HuH-7 (cell line): ENCODE measurements around the gene DEPDC5.
A peak's percentile ranks its signal among the peaks of the same experiment; 100 is the strongest.

Experiments
- DNase-seq: peaks from one replicate; pipeline ENCODE4 v3.0.0; 2011; ENCODE audit warnings: low spot score

DEPDC5 gene

DNA sequence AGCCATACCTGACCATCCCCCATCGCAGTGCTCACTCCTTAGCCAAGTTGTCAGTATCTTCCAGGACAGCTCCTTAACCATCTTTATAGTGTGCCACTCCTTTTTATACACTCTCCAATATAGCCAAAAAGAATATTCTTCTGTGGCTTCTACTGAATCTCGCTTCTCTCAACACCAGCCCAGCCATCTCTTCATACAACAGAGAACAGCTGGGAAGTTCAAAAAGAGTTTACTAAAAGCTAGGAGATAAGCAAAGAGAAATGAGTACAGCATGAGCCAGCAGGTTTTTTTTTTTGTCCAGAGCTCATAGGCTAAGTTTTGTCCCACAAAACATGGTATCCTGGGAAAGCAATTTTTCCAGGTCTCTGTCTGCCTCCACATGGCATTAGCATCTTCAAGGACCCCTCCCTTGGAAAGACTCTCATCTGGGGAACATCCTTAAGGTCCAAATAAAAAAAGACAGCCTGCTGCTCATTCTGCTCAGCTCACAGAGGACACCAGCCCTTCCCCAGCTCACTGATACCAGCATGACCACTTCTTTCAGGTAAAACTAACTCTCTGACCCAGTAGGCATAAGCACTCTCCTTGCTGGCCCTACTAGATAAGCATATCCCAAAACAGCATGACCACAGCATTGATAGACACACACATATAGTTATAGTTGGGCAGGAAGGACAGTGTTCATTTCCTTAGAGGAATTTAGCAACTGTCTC is 141.7 kb downstream of the DEPDC5 start:
- DNase-seq: no peak

DNA sequence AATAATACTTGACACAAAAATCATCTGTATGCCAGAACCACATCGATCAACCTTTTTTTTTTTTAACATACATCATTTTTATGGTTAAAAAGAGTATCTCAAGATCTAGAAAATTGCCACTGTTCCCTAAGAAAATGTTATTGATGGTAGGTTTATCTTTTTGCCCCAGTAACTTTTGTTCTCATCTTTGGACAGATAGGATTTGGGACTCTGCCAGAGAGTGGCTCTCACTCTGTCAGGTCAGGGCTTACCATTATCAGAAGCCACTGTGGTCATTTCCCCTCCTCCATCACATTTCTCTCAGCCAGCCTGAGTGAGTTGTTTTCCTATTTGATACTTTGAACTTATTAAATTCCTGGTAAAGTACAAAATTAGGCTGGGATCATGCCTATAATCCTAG is 142.7 kb downstream of the DEPDC5 start:
- no peak for DNase-seq

DNA sequence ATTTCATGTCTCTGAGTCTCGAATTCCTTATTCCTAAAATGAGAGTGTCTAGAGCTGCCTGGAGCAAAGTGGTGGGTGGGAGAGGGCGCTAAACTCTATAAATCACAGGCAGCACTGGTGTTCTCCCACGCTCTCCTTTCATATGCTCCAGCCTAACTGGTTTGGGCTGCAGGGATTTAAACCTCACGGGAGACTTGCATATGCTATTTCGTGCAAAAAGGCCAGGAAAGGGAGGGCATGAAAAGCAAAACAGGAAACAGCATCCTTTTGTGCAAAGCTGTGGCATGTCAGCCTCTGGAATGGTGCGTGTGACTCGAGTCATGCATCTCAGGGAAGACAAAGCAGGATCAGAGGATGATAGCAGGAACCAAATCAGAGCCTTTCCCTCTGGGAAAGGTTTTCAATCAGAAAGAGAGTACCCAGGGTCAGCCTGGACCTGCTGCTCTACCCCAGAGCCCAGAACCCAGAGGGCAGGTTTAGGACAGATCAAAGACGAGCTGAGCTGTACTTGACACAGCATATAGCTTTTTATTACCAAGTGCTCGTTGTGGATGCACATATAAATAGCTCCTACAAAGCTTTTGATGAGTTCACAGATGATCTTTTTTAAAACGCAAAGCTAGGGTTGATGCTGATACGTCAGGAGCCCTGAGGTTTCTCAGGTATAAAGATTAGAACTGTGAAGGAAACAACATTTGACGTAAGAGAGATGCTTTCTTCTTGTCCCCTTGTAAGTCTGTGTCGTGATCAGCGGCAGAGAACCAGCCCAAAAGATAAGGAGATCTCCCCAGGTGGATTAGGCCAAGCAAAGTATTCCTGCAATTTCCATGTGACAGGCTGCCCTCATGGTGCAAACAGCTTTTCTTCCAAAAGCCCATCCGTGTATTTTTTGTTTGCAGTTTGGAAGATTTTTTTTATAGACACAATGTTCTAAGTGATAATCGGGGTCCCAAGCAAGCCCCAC is 144.3 kb downstream of the DEPDC5 start:
- DNase-seq: no peak

DNA sequence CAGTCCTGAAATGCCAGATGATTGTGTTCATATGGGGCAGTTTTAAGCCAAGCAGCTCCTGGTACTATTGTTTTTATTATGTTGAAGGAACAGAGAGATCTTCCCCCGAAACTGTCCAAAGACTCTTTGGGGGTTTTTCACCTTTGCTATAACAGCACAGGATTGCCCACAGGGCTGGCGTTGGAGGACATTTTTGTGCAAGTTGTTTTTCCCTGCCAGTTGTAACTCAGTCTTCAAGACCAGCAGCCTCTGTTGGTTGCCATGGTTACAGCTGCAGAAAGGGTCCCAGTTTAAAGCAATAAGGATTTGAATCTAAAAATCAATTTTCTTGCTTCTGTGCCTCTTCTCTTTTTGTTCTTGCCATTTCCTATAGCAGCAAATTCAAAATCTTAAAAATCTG is 145.1 kb downstream of the DEPDC5 start:
- DNase-seq: no peak

DNA sequence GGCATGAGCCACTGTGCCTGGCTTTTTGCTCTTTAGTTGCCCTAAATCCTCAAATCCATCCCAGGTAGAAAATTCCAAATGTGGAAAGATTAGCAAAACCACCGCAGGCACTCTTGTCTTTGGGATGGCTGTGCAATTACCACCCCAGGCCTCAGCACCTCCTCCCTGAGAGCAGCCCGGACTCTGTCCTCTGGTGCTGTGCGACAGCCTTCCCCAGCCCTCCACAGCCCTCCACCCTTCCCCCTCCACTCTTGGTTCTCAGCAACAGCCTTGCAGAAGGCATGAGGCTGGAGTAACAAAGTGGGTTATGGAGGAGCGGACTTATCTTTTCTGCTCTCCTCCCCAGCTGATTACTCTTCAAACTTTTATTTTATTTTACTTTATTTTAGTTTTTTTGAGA is 145.8 kb downstream of the DEPDC5 start:
- peak; percentile 56 for DNase-seq

DNA sequence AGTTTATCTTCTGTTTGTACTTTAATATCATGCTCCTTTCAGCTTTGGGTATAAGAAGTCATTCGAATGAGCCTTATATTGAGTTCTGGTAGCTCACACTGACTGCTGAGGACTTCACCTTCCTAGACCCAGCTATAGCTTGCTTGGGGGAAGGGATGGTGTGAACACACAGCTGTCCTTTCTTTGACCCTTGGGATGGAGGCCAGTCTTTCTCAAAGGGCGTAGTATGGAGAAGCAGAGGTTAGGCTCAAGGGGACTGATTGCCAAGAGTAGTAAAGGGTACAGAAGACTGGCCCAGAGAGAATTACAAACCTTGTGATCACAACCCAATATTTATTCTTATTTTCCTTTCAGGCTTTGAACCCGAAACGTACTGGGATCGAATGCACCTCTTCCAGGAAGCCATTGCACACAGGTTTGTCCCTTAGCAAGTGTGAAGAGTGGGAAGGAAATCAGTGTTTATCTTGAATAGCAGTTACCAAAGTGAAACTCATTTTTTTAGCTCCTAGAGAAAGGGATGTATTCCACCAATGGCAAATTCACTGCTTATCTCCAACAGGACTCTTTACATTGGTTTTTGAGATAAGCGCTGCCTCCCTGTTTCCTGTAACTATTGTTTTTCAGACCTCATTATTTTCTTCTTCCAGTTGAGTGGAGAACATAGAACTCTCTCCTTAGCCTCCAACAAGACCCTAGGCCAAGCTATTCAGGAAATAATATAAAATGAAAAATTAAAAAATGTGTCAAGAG is 147.7 kb downstream of the DEPDC5 start:
- no peak for DNase-seq

DNA sequence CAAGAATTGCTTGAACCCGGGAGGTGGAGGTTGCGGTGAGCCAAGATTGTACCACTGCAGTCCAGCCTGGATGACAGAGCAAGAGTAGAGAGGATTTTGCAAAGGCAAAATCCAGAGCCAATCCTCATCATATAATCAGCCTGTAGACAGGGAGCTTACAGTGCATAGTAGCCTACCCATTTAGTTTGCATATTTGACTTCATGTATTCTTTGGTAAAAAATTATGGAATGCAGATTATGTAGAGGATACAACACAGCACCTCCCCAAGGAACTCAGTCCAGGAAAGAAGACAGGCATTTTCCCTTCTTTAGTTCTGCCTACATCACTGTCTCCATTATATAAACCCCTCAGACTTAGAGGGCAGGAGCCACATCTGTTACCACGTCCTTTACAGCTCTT is 150.8 kb downstream of the DEPDC5 start:
- no peak for DNase-seq

DNA sequence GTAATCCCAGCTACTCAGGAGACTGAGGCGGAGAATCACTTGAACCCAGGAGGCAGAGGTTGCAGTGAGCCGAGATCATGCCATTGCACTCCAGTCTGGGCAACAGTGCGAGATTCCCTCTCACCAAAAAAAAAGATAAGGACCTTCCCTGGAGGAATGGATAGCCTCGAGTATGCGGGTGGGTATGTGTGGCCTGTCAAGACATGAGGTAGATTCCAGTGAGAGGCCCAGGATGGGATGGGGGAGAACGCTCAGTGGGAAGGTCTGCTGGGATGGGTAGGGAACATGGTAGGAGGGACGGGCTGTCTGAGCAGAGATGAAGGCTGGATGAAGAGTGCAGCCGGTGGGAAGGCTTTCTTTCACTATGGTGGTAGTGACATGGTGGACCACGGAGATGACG is 151.5 kb downstream of the DEPDC5 start:
- DNase-seq: no peak

DNA sequence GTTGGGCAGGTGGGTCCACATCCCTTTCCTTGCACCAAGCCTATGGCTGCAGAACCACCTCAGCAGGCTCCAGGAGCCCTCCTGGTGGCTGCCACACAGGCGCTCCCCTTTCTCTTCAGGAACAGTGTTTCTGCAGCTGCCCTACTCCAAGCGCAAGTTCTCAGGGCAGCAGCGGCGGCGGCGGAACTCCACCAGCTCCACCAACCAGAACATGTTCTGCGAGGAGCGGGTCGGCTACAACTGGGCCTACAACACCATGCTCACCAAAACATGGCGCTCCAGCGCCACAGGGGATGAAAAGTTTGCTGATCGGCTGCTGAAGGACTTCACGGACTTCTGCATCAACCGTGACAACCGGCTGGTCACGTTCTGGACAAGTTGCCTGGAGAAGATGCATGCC is 152.3 kb downstream of the DEPDC5 start:
- DNase-seq: no peak

DNA sequence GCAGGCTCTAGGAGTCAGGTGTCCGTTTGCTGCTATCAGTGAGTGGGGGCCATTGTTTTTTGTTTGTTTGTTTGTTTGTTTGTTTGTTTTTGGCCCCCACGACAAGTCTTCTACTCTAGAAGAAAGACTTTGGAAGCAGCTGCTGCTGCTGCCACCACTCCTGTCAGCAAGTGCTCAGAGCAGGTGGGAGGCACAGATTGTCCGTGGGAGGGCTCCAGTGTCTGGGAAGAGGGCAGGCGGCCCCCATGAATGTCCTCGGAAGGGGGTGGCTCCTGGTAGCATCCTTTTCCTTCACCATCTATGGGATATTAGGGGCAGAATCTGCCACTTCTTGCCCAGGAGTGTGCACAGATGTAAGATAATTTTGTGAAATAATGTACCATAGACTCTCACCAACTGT is 152.8 kb downstream of the DEPDC5 start:
- DNase-seq: no peak

DNA sequence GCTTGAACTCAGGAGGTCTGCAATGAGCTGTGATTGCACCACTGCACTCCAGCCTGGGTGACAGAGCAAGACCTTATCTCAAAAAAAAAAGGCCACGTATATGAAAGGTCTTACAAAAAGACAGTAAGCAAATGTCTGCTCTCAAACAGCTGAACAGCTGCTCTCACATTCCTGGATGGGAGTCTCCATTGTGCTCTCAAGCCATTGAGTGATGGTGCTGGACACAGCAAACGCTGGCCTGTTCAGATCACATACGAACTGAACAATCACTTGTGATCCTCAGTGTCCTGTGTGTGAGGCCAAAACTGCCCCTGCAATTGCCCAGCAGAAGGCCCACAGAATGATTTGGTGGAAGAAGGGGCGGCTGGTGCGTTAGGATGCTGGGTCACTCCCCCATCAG is 156.2 kb downstream of the DEPDC5 start:
- DNase-seq: no peak

DNA sequence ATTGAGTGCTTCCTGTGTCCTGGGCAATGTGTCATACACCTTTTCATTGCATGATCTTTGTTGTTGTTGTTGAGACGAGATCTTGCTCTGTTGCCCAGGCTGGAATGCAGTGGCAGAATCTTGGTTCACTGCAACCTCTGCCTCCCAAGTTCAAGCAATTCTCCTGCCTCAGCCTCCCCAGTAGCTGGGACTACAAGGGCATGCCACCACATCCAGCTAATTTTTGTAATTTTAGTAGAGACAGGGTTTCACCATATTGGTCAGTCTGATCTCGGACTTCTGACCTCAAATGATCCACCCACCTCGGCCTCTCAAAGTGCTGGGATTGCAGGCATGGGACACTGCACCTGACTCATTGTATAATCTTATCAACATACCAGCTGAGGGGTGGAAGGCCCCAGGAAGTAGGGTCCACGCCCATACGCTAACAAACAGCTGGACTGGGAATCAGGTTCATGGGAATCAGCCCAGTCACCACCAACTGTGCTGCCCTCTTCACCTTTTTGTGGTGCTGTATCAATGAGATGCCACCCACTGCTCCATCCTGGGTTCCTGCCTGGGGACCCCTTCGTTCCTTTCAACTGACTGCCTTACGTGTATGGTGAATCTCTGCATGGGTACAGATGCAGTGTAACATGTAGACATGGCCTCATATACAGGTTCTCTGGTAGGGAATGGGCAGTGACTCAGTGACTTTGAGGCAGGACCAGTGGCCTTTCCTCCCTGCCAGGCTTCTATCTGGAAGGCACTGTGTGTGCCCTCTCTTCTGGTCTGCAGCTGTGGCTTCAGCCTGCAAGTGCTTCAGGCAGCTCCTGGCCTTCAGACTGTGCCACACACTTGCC is 158.0 kb downstream of the DEPDC5 start:
- peak; percentile 64 for DNase-seq

DNA sequence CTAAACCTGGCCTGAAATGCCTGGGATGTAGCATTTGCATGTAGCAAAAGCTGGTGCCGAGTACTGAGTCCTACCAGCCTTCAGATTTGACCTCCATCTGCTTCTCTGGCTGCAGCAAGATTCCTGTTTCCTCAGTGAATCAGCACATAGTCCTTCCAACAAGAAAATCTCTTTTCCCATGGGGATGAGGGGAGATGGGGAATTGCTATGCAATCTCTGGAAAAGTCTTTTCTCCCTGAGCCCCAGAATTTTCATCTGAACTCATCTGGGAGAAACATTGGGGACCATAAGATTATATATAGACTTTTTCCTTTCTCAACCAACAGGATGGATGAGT is 158.6 kb downstream of the DEPDC5 start:
- no peak for DNase-seq

DNA sequence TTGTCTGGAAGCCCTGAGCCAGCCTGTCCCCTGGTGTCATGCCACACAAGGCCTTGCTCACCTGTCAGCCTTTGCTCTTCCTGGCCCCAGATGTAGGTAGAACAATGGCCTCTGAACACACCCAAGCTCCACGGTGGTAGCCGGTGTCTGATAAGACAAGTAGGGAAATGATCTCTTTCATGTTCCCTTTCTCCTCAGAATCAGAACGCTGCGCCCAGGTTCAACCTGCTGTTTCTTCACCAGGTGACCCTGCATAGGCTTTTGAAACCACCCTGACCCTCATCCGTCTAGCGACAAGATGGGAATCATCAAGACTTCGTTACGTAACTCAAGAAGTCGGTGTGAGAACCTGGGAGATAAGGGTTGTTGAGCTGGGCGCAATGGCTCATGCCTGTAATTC is 161.8 kb downstream of the DEPDC5 start:
- DNase-seq: no peak

DNA sequence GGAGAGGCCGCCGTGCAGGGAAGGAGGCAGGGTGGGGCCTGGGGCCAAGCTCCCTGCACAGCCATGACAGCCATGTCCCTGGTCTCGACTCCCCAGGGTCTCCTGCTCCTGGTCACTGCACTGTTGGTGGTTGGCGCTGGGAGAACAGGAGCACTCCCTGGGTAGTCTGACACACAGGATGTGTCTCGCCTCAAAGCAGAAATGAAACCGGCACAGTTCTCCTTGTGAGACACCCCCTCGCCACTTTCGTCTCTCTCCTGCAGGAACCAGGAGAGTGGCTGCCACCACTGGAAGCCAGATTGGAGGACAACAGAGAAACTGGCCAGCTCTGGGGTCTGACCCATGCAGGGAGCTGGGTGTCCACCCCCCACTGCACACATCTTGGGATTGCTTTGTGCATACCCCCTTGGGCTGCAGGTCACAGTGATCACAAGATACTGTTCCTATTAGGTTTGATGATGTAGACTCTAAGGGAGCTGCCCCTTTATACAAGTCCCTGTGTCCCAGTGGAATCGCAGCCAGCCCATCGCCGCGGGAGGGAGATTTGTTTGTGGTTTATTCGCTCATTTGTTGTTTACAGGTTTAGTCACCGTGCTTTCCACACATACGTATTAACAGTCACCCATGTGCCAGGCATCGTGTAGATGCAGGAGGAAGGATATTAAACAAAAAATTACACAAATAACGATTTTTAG is 163.6 kb downstream of the DEPDC5 start:
- DNase-seq: no peak

DNA sequence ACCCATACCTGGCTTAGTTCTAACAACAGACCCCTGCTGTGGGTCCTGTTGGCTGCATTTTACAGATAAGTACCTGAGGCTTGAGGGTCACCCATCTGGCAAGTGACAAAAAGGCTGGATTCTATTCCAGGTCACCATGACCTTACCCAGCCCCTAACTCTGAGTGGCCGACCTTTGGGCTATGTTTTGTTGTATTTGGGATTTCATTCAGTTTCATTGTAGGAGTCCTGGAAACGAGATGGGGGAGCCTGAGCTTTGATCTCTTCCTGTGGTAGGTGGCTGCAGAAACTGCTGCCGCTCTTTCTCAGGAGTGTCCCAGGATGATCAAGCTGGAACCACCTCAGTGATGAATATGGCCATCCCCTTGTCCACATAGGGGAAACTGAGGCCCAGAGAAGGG is 165.9 kb downstream of the DEPDC5 start:
- DNase-seq: no peak

DNA sequence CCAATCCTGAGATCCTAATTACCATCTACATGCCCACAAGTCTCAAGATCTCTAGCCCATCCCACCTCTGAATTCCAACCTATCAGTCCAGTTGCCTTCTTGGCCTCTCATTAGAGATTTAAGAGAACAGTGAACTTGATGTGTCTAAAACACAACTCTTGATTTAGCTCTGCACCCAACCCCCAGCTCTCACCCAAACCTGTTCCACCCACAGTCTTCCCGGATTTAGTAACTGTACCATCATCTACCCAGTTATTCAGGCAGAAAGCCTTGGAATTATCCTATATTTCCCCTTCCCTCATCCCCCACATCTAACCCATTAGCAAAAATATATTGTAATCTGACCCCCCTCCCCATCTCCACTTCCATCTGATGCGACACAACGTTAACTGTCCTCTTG is 166.5 kb downstream of the DEPDC5 start:
- DNase-seq: no peak

DNA sequence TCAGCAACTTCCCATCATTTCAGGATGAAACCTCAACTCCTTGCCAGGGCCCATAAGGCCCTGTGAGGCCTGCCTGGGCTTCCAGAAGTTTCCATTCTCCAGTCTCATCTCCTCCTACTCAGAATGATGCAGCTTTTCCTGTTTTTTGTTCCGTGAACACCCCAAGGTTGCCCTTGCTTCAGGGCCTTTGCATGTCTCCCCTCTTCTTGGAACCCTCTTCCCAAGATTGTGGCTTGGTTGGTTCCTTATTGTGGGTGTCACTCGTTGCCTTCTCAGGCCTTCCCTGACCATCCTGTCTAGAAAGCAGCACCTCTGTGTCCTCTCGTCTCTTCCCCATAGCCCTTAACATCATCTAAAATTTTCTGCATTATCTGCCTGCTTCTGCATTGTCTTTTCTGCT is 167.3 kb downstream of the DEPDC5 start:
- no peak for DNase-seq

DNA sequence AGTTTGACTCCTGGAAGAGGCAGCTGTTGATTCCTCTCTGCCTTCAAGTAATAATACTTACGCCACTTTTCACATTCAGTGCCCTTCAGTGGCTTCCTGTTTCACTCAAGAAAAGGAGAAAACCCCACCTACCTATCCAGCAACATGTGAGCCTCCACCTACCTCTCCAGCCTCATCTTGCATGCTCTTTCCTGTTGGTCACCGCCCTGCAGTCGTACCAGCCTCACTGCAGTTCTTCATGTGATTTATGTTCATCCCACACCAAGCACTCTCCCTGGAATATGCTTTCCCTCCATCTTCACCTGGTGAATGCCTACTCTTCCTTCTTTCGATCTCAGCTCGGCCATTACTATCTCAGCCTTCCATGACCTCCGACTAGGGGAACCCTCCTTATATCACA is 168.7 kb downstream of the DEPDC5 start:
- no peak for DNase-seq

DNA sequence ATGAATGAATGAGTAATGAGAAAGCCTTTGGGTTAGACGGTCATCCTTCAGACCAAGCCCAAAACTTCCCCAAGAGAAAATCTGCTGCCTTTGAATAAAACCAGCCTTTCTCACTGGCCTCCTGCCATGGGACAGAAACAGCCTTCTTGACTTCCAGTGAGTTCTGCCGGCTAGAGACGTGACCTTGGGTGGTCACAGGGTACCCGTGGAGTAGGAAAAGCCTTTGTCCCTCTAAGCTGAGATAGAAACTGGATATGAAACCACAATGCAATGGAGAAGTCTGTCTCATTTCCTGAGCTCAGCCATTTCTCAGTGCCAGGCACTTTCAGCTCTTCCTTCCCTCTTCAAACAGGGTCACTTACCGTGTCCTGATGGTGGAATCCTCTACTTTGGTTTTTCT is 169.3 kb downstream of the DEPDC5 start:
- no peak for DNase-seq

DNA sequence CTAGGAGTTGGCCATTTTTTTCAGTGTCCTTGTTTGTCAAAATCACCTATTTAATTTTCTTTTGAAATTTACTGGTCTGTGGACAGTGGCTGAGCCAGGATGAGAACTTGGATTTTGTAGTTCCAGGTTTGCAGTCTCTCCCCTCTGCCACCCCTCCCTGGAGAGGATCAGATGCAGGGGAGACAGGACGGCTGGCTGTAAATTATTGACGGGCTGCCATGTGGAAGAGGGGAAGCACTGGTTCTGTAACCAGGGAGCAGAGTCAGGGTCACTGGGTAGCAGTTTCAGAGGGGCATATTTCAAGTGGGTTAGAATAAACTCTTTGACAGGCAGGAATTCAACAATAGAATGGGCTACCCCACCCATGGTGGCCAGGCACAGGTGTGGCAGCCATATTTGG is 169.9 kb downstream of the DEPDC5 start:
- DNase-seq: no peak
